Right lobe of liver (tissue), 6 donors: ENCODE data around the gene TNNC1. TPM values are rescaled to one million over a fixed set of nuclear protein-coding genes. Genes with fewer than 3 reads are reported as not detected.
A peak's percentile ranks its signal among the peaks of the same experiment; 100 is the strongest.

ENCODE experiments used
- ATAC-seq, 4 donors: fragments of 200-7000 bp; cut with Tn5 transposase; one replicate each; pipeline ENCODE4 v1.9.1; 2020; ENCODE audit warnings: mild to moderate bottlenecking in 4 of 4, moderate library complexity in 4 of 4
- DNase-seq, 3 donors: peaks; one replicate each; pipeline ENCODE4 v3.0.0-alpha.2; 2020
- H3K27ac ChIP-seq, 3 donors: fragments of 200-600 bp; one replicate each; pipeline ENCODE4 v1.8.0; 2022
- H3K27me3 ChIP-seq, 2 donors: fragments of 200-600 bp; one replicate each; pipeline ENCODE4 v1.8.0; 2022
- H3K36me3 ChIP-seq, 4 donors: fragments of 200-600 bp; sonication (generic) in 1 of 4; one replicate each; pipeline versions ENCODE4 v1.5.1 to v1.8.0; 2017 to 2022; ENCODE audit warnings: control low read depth in 1 of 4
- H3K4me1 ChIP-seq, 4 donors: fragments of 200-600 bp; sonication (generic) in 1 of 4; one replicate each; pipeline versions ENCODE4 v1.5.1 to v1.8.0; 2017 to 2022; ENCODE audit warnings: control low read depth in 1 of 4
- H3K4me3 ChIP-seq, 3 donors: fragments of 200-600 bp; one replicate each; pipeline ENCODE4 v1.8.0; 2022
- H3K9me3 ChIP-seq, 4 donors: fragments of 200-600 bp; sonication (generic) in 1 of 4; one replicate each; pipeline versions ENCODE4 v1.5.1 to v1.8.0; 2017 to 2022; ENCODE audit warnings: control low read depth in 1 of 4
- POLR2A ChIP-seq: fragments of 450-650 bp; IDR thresholded peaks from one replicate; pipeline ENCODE4 v1.6.1; 2017; ENCODE audit warnings: antibody characterized with exemption, mild to moderate bottlenecking
- WGBS: methylation state at CpG from one replicate; pipeline ENCODE4 v1.1.6; 2018; ENCODE audit warnings: low coverage, low lambda C conversion rate; ENCODE audit not compliant: insufficient coverage; ENCODE audit errors: missing lambda C conversion rate; 5-methylcytosine and 5-hydroxymethylcytosine counted together
- intact Hi-C, 2 donors: fragments of 100-400 bp; cut with DNase I; formaldehyde crosslinking; loops; one replicate each; pipeline versions ENCODE4 v1.11.2 to v1.14.1; 2022
- total RNA-seq, 6 experiments: library from RNA; depleted of rRNA in 2 of 6; stranded (reverse); fragments of >200 nt in 2 of 6; fragmentation: NEBNext Ultra II Directional in 3 of 6; extraction: Animal tissue kit (Norgen Biotek cat#: 25700) in 3 of 6; gene quantifications; one replicate each; pipeline versions ENCODE4 v1.1.0 to v1.2.4, GENCODE V29; 2016 to 2023
- TF ChIP-seq, protein P1 (sequence below), 4 donors: fragments of 200-600 bp in 3 of 4; fragments of 450-650 bp in 1 of 4; IDR thresholded peaks; one replicate each; pipeline versions ENCODE4 v1.5.1 to v1.8.0; 2016 to 2022; ENCODE audit warnings: antibody characterized with exemption in 4 of 4, mild to moderate bottlenecking in 2 of 4
- donor health status: DM: no; HTN: yes; CAD: no.
- donor health status: DM: no; HTN: no; CAD: no.
- donor health status: DM: no; HTN: no; CAD: no.
- donor health status: DM: no; HTN: yes; CAD: no.
- donor health status: DM: no; HTN: yes; CAD: no.

TNNC1 gene
- total RNA-seq, 6 experiments from 2014 or later: 0.55 to 12.2 (median 1.3) TPM

DNA sequence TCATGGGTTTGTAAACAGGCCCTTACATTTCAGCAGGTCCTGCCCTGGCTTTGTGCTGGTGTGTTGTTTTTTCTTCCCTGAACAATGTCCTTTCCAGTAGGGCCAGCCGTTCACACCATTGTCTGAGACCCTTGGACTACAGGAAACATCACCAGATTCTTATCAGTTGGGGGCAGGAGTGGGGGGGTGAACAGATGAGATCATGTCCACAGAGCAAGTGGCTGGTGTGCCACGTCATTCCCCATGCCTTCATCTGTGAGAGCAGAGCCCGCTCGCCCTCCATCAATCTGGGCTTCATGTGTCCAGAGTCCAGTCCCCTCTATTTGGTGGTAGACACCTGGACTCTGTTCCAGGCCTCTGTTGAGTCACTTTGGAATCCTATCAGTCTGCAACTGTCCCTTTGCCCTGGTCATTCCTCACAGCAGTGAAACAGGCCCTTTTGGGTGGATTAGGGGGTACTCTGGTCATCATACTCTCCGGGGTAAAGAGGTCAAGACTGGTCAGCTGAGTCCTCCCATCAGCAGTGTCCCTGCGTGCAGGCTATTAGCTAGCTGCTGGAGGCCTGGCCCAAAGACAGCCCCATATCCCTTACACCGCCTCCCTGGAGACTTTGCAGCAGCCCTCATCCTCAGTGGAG lies 23.9 kb downstream of the TNNC1 start:
- ATAC-seq (no peak), DNase-seq (no peak)
- no peak overlapping the region for H3K27ac ChIP-seq

GRCh38 chr3:52429031-52429430 lies 24.8 kb downstream of the TNNC1 start:
- Histone ChIP-seq H3K27ac (no peak overlapping the region), H3K36me3 (no peaks in the 10 kb centered on the region), H3K9me3 (no peaks in the 10 kb centered on the region), H3K4me3 (no peak overlapping the region), H3K27me3 (no peaks in the 10 kb centered on the region), H3K4me1 (no peaks in the 10 kb centered on the region)
- DNase-seq (no peak), ATAC-seq (no peak)
- intact Hi-C loops: no loop called here
- 27% methylated on average over 3 of the region's 3 CpGs for WGBS
- TF ChIP-seq POLR2A: no peak
- TF ChIP-seq, protein P1, sequence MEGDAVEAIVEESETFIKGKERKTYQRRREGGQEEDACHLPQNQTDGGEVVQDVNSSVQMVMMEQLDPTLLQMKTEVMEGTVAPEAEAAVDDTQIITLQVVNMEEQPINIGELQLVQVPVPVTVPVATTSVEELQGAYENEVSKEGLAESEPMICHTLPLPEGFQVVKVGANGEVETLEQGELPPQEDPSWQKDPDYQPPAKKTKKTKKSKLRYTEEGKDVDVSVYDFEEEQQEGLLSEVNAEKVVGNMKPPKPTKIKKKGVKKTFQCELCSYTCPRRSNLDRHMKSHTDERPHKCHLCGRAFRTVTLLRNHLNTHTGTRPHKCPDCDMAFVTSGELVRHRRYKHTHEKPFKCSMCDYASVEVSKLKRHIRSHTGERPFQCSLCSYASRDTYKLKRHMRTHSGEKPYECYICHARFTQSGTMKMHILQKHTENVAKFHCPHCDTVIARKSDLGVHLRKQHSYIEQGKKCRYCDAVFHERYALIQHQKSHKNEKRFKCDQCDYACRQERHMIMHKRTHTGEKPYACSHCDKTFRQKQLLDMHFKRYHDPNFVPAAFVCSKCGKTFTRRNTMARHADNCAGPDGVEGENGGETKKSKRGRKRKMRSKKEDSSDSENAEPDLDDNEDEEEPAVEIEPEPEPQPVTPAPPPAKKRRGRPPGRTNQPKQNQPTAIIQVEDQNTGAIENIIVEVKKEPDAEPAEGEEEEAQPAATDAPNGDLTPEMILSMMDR (IDR thresholded peaks at IDR 0.05): no peak

More for the DNA sequence above, 23.9 kb downstream of the TNNC1 start:
- Histone ChIP-seq H3K4me1 (no peaks in the 10 kb centered on the region), H3K36me3 (no peaks in the 10 kb centered on the region), H3K4me3 (no peak overlapping the region), H3K9me3 (no peaks in the 10 kb centered on the region), H3K27me3 (no peaks in the 10 kb centered on the region)
- TF ChIP-seq POLR2A: no peak
- TF ChIP-seq, protein P1 (IDR thresholded peaks at IDR 0.05): no peak
- intact Hi-C loops: no loop called here
- 88% methylated on average over 3 of the region's 7 CpGs for WGBS

DNA sequence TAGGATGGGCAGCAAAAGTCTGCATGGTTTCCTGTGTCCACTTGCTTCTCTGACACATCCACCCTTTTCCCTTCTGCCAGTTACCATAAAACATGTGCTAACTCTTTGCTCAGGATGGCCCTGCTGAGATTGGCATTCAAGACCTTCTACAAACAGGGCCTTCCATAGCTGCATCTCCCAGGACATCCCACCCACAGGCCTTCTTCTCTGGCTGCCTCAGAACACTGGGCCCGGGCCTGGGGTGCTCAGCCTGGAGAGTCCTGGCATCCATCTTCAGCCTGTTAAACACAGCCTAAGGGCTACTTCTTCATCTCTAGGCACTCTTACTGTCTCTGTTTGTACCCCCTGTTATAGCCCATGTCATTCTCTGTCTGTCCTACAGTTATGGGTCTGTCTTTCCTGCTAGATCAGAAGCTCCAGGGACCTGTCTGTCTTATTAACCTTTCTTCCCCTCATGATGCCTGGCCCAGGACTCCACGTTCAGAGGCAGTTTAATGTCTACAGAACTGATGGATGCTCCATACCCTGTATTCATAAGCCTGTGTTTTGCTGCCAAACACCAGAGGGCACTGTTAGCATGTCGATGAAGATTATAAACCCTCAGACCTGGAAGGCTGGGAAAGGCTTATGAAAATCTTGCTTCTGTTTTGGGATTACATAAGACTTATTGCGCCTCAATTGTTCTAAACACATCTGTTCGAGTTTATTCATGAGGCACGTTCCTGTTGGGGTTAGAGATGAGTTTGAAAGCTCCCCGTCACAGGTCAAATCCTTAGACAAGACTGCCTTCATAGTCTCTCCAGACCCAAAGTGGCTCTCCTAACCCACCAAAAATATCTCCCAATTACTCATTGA lies 25.5 kb downstream of the TNNC1 start:
- 10% methylated on average over 3 of the region's 7 CpGs for WGBS
- no peak overlapping the region for H3K4me3 ChIP-seq
- no peaks in the 10 kb centered on the region for H3K36me3 ChIP-seq
- H3K4me1 ChIP-seq: no peaks in the 10 kb centered on the region
- TF ChIP-seq POLR2A: no peak
- TF ChIP-seq, protein P1 (IDR thresholded peaks at IDR 0.05): peak; percentile 73 to 82 (median 76)
- intact Hi-C loops: no loop called here
- ATAC-seq (peak; percentile 91 to 94 (median 93)), DNase-seq (peak in 1 of 3 donors; percentile 66)
- H3K27ac ChIP-seq: no peak overlapping the region
- no peaks in the 10 kb centered on the region for H3K9me3 ChIP-seq
- no peaks in the 10 kb centered on the region for H3K27me3 ChIP-seq

GRCh38 chr3:52423173-52423572 lies 30.7 kb downstream of the TNNC1 start:
- H3K36me3 ChIP-seq: no peaks in the 10 kb centered on the region
- no peaks in the 10 kb centered on the region for H3K27me3 ChIP-seq
- intact Hi-C loops: no loop called here
- no peak for ATAC-seq
- DNase-seq: peak in 1 of 3 donors; percentile 15
- H3K4me1 ChIP-seq: no peaks in the 10 kb centered on the region
- TF ChIP-seq, protein P1 (IDR thresholded peaks at IDR 0.05): no peak
- no peak for TF ChIP-seq POLR2A
- H3K9me3 ChIP-seq: no peaks in the 10 kb centered on the region
- H3K4me3 ChIP-seq: no peak overlapping the region
- no peak overlapping the region for H3K27ac ChIP-seq
- 71% methylated on average over 5 of the region's 5 CpGs for WGBS
